PFSK-1 (cell line): Measurements from ENCODE around the gene RORB.

ENCODE experiments used
- FOXP2 ChIP-seq: optimal IDR thresholded peaks from 2 replicates; pipeline ENCODE3; 2011; ENCODE audit warnings: borderline replicate concordance, control low read depth, inconsistent platforms; ENCODE audit not compliant: insufficient read depth; ENCODE audit errors: extremely low read length, extremely low read depth
- POLR2AphosphoS5 ChIP-seq: IDR thresholded peaks from 2 replicates; pipeline ENCODE4 v1.6.1; 2012; ENCODE audit warnings: low read depth, mild to moderate bottlenecking, control low read depth, low read length, moderate library complexity
- SIN3A ChIP-seq: IDR thresholded peaks from 2 replicates; pipeline ENCODE4 v1.6.1; 2012; ENCODE audit warnings: mild to moderate bottlenecking, low read length, moderate library complexity, borderline replicate concordance; ENCODE audit not compliant: insufficient read depth
- TAF1 ChIP-seq: IDR thresholded peaks from 2 replicates; pipeline ENCODE4 v1.6.1; 2012; ENCODE audit warnings: low read length, control low read depth, borderline replicate concordance; ENCODE audit not compliant: insufficient read depth
- TF ChIP-seq, protein P1 (sequence below), 2 experiments: IDR thresholded peaks; 2 replicates each; pipeline versions ENCODE4 v1.6.1 to v1.8.0; 2011 to 2012; ENCODE audit warnings: low read depth in 2 of 2, low read length in 2 of 2, control low read depth in 1 of 2, inconsistent platforms in 1 of 2, mild to moderate bottlenecking in 1 of 2, moderate library complexity in 1 of 2; ENCODE audit not compliant: insufficient read depth in 1 of 2

DNA sequence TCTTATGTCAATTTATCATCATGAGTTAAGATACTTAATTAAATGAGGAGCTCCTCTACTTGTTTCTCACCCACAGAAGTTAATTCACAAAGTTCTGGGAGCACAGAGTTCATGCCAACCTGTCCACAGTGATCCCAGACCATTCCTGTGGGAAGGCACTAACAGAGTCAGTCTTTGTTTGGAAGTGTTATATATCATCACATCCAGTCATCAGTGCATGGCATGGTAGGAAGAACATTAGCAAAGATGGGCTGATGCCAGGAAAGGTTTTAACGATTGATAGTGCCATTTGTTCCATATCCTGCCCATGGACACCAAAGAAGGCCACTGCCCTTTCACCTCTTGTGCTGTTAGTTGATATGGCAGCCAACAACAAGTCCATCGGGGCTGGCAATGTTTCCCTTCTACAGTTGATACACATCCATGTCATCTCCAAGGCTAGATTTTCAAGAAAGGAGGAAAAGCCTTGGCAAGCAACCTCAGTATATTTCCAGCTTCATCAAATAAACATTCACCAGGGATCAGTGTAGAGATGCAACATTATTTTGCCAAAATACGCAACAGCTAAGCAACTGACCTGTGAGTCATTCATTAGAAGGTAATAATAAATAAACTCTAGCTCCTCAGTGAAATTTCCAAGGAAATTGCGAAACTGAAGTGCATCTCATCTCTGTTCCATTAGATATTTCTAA lies 169.6 kb downstream of the RORB start:
- TF ChIP-seq POLR2AphosphoS5: no peak
- TF ChIP-seq TAF1: no peak
- TF ChIP-seq, protein P1, sequence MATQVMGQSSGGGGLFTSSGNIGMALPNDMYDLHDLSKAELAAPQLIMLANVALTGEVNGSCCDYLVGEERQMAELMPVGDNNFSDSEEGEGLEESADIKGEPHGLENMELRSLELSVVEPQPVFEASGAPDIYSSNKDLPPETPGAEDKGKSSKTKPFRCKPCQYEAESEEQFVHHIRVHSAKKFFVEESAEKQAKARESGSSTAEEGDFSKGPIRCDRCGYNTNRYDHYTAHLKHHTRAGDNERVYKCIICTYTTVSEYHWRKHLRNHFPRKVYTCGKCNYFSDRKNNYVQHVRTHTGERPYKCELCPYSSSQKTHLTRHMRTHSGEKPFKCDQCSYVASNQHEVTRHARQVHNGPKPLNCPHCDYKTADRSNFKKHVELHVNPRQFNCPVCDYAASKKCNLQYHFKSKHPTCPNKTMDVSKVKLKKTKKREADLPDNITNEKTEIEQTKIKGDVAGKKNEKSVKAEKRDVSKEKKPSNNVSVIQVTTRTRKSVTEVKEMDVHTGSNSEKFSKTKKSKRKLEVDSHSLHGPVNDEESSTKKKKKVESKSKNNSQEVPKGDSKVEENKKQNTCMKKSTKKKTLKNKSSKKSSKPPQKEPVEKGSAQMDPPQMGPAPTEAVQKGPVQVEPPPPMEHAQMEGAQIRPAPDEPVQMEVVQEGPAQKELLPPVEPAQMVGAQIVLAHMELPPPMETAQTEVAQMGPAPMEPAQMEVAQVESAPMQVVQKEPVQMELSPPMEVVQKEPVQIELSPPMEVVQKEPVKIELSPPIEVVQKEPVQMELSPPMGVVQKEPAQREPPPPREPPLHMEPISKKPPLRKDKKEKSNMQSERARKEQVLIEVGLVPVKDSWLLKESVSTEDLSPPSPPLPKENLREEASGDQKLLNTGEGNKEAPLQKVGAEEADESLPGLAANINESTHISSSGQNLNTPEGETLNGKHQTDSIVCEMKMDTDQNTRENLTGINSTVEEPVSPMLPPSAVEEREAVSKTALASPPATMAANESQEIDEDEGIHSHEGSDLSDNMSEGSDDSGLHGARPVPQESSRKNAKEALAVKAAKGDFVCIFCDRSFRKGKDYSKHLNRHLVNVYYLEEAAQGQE (IDR thresholded peaks at IDR 0.05; ENCODE audit: insufficient read depth in 1 of 2, low read depth in 2 of 2, low read length in 2 of 2): no peak
- no peak for TF ChIP-seq SIN3A
- no peak for TF ChIP-seq FOXP2
